Measurements from ENCODE around the gene DAAM2. TPM values are rescaled to one million over a fixed set of nuclear protein-coding genes. Genes with fewer than 3 reads are reported as not detected.

DAAM2 gene
- polyA plus RNA-seq, 3 donors = not detected

- no peak for TF ChIP-seq CTCF (IDR thresholded peaks at IDR 0.05)
- H3K9ac ChIP-seq (ENCODE audit: insufficient read depth, low read length, poor library complexity, severe bottlenecking) = no peak overlapping the region
These were observed 89.8 kb downstream of the DAAM2 start for GRCh38 chr6:39881851-39882530.

GRCh38 chr6:39882531-39882899, 90.3 kb downstream of the DAAM2 start:
- WGBS (ENCODE audit: insufficient coverage) = 100% methylated on average over 2 of the region's 8 CpGs
- no peaks in the 10 kb centered on the region for H3K9me3 ChIP-seq (replicated peaks in 1 of 2; ENCODE audit: control insufficient read depth in 1 of 2, insufficient read depth in 1 of 2, low read length in 2 of 2)
- H3K4me3 ChIP-seq (replicated peaks in 1 of 3; ENCODE audit: low read depth in 2 of 3, low read length in 3 of 3) = no peak overlapping the region
- H3K9me3 Mint-ChIP-seq = peaks cover 0 to 4% (median 0%) of the 10 kb centered on the region in 7 donors
- H3K27me3 Mint-ChIP-seq (ENCODE audit: low read depth in 3 of 3) = peaks cover 0 to 6% (median 4%) of the 10 kb centered on the region in 3 donors
- H4K20me1 ChIP-seq (ENCODE audit: insufficient read depth, low read length) = no peaks in the 10 kb centered on the region
- no peak overlapping the region for H3K27ac ChIP-seq (ENCODE audit: low read depth in 1 of 2, low read length in 2 of 2)
- no peaks in the 10 kb centered on the region for H3K36me3 ChIP-seq (replicated peaks in 1 of 2; ENCODE audit: control insufficient read depth in 1 of 2, insufficient read depth in 2 of 2, low read length in 2 of 2)
- no peak for TF ChIP-seq CTCF (IDR thresholded peaks at IDR 0.05)
- H3K79me2 ChIP-seq (ENCODE audit: insufficient read depth, low read length) = no peaks in the 10 kb centered on the region
- H3K4me1 ChIP-seq (ENCODE audit: control insufficient read depth in 1 of 2, insufficient read depth in 2 of 2, low read length in 2 of 2) = no peaks in the 10 kb centered on the region
- H3K4me2 ChIP-seq (replicated peaks; ENCODE audit: extremely low read depth, low read length, poor library complexity, severe bottlenecking) = no peak overlapping the region
- H3K4me3 Mint-ChIP-seq = no peak overlapping the region
- H3K4me1 Mint-ChIP-seq = no peaks in the 10 kb centered on the region
- no peak overlapping the region for H2AFZ ChIP-seq (ENCODE audit: insufficient read depth, low read depth, low read length, poor library complexity, severe bottlenecking)
- H3K9ac ChIP-seq (ENCODE audit: insufficient read depth, low read length, poor library complexity, severe bottlenecking) = no peak overlapping the region
- no peaks in the 10 kb centered on the region for H3K27me3 ChIP-seq (ENCODE audit: control insufficient read depth in 2 of 2, insufficient read depth in 2 of 2, low read length in 2 of 2)
- intact Hi-C loops (cut with micrococcal nuclease) = no loop called here
- H3K27ac Mint-ChIP-seq = no peak overlapping the region
- DNase-seq = no peak
- H3K36me3 Mint-ChIP-seq = no peaks in the 10 kb centered on the region

More at GRCh38 chr6:39881851-39882530, 89.8 kb downstream of the DAAM2 start:
- H3K27ac ChIP-seq (ENCODE audit: low read depth in 1 of 2, low read length in 2 of 2) = no peak overlapping the region
- Mint-ChIP-seq H3K9me3 (peaks cover 0 to 4% (median 0%) of the 10 kb centered on the region in 7 donors), H3K4me1 (no peaks in the 10 kb centered on the region), H3K36me3 (no peaks in the 10 kb centered on the region), H3K27me3 (ENCODE audit: low read depth in 3 of 3) (peaks cover under 1 to 5% (median 5%) of the 10 kb centered on the region in 3 donors), H3K27ac (no peak overlapping the region), H3K4me3 (no peak overlapping the region)
- H3K4me3 ChIP-seq (replicated peaks in 1 of 3; ENCODE audit: low read depth in 2 of 3, low read length in 3 of 3) = no peak overlapping the region
- H3K4me1 ChIP-seq (ENCODE audit: control insufficient read depth in 1 of 2, insufficient read depth in 2 of 2, low read length in 2 of 2) = no peaks in the 10 kb centered on the region
- intact Hi-C loops (cut with micrococcal nuclease) = no loop called here
- DNase-seq = no peak
- no peaks in the 10 kb centered on the region for H3K36me3 ChIP-seq (replicated peaks in 1 of 2; ENCODE audit: control insufficient read depth in 1 of 2, insufficient read depth in 2 of 2, low read length in 2 of 2)
- no peak overlapping the region for H2AFZ ChIP-seq (ENCODE audit: insufficient read depth, low read depth, low read length, poor library complexity, severe bottlenecking)
- no peaks in the 10 kb centered on the region for H3K27me3 ChIP-seq (ENCODE audit: control insufficient read depth in 2 of 2, insufficient read depth in 2 of 2, low read length in 2 of 2)
- H3K9me3 ChIP-seq (replicated peaks in 1 of 2; ENCODE audit: control insufficient read depth in 1 of 2, insufficient read depth in 1 of 2, low read length in 2 of 2) = no peaks in the 10 kb centered on the region
- 89% methylated on average over 9 of the region's 16 CpGs for WGBS (ENCODE audit: insufficient coverage)
- H3K79me2 ChIP-seq (ENCODE audit: insufficient read depth, low read length) = no peaks in the 10 kb centered on the region
- H4K20me1 ChIP-seq (ENCODE audit: insufficient read depth, low read length) = no peaks in the 10 kb centered on the region
- no peak overlapping the region for H3K4me2 ChIP-seq (replicated peaks; ENCODE audit: extremely low read depth, low read length, poor library complexity, severe bottlenecking)

Data from CD14-positive monocyte (primary cell).